Measurements from ENCODE around the gene MADD. TPM values are rescaled to one million over a fixed set of nuclear protein-coding genes. Genes with fewer than 3 reads are reported as not detected.

The MADD gene
- total and polyA plus RNA-seq, 10 of the 15 experiments (the other 5 are each of a cell fraction or from before 2014, with no cell fraction given), result 0.47 to 35.4 (median 17.6) TPM

- TF ChIP-seq CTCF (IDR thresholded peaks at IDR 0.05 in 2 of 3, conservative IDR thresholded peaks at IDR 0.05 in 1 of 3; ENCODE audit: control insufficient read depth in 2 of 3, extremely low read depth in 1 of 3, insufficient read depth in 1 of 3, low read depth in 3 of 3, low read length in 3 of 3), result peak in 2 of 3 experiments; percentile 22 to 28; a peak in 2 of 6 replicates
- TF ChIP-seq SRF (IDR thresholded peaks at IDR 0.05; ENCODE audit: low read depth in 2 of 2, low read length in 2 of 2), result no peak
- TF ChIP-seq BACH1 (IDR thresholded peaks at IDR 0.05; ENCODE audit: borderline replicate concordance), result no peak
- no peak for TF ChIP-seq NKRF (conservative IDR thresholded peaks at IDR 0.05)
- TF ChIP-seq IRF5 (IDR thresholded peaks at IDR 0.05; ENCODE audit: borderline replicate concordance), result no peak
- no peak for TF ChIP-seq PBX3 (IDR thresholded peaks at IDR 0.05; ENCODE audit: insufficient replicate concordance, low read depth, low read length)
- no peak for TF ChIP-seq USF2 (IDR thresholded peaks at IDR 0.05; ENCODE audit: borderline replicate concordance, low read depth, low read length)
- TF ChIP-seq CREB1 (IDR thresholded peaks at IDR 0.05; ENCODE audit: low read depth), result peak; percentile 50; the same call in 1 of the 2 replicates
Measured at GRCh38 chr11:47270331-47271271, 668 bp downstream of the MADD start (continued).

Data from GM12878 (cell line).